Body of pancreas (tissue), 4 donors: ENCODE measurements around the gene MED8.

Experiments
- CTCF ChIP-seq, 7 experiments: fragments of 450-650 bp in 4 of 7; fragments of 200-600 bp in 3 of 7; sonication (generic) in 3 of 7; IDR thresholded peaks; one replicate each; pipeline ENCODE4 v1.5.1; 2016 to 2019; ENCODE audit warnings: antibody characterized with exemption in 7 of 7
- POLR2A ChIP-seq, 3 donors: fragments of 450-650 bp; IDR thresholded peaks; one replicate each; pipeline ENCODE4 v1.6.1; 2016; ENCODE audit warnings: antibody characterized with exemption in 3 of 3, mild to moderate bottlenecking in 2 of 3

GRCh38 chr1:43410571-43410970 lies 21.0 kb upstream of the MED8 start:
- no peak for TF ChIP-seq CTCF (IDR thresholded peaks at IDR 0.05)
- no peak for TF ChIP-seq POLR2A (IDR thresholded peaks at IDR 0.05)
